SK-N-SH (cell line): ENCODE results near the gene DLK2. TPM values are rescaled to one million over a fixed set of nuclear protein-coding genes. Genes with fewer than 3 reads are reported as not detected.
"Not testable (repeated sequence)": the region's sequence is repeated elsewhere in the genome, so short reads cannot be mapped to it uniquely, and the experiment has no call there.

Experiments used
- CTCF ChIA-PET: fragments of 300-600, 350-600 bp; formaldehyde crosslinking; extraction: SDS; loops from one replicate; lab custom pipeline; 2021; lab: Yijun Ruan, JAX
- POLR2A ChIA-PET: fragments of 350-600 bp; sonication (Branson Sonifier 250); formaldehyde crosslinking; extraction: SDS; loops from one replicate; lab custom pipeline; 2020; ENCODE audit warnings: antibody characterized with exemption, inconsistent platforms; lab: Yijun Ruan, JAX
- DNase-seq: peaks from one replicate; pipeline ENCODE4 v3.0.0; 2012
- H2AFZ ChIP-seq: fragments of 200-600 bp; sonication (generic); 2 replicates; pipeline ENCODE4 v1.8.1; 2016; ENCODE audit warnings: antibody characterized with exemption, mild to moderate bottlenecking, low read depth
- H3F3A ChIP-seq: fragments of 200-600 bp; sonication (generic); replicated peaks from 2 replicates; pipeline ENCODE3; 2016; ENCODE audit warnings: antibody characterized with exemption, mild to moderate bottlenecking; ENCODE audit not compliant: insufficient read depth
- H3K27ac ChIP-seq, 2 experiments: fragments of 200-500 bp in 1 of 2; fragments of 200-600 bp in 1 of 2; sonication (Bioruptor generic) in 1 of 2; sonication (generic), shearing (Covaris generic) in 1 of 2; 2 replicates each; pipeline versions ENCODE4 v1.5.1 to v1.6.1; 2014 to 2016; ENCODE audit warnings: low read depth in 2 of 2, inconsistent platforms in 1 of 2, low read length in 1 of 2, mild to moderate bottlenecking in 1 of 2, mixed read lengths in 1 of 2
- H3K27me3 ChIP-seq: fragments of 200-600 bp; sonication (generic), shearing (Covaris generic); 2 replicates; pipeline ENCODE4 v1.6.1; 2016; ENCODE audit warnings: mixed run types; ENCODE audit not compliant: insufficient read depth
- H3K36me3 ChIP-seq, 2 experiments: fragments of 200-500 bp in 1 of 2; fragments of 200-600 bp in 1 of 2; sonication (Bioruptor generic) in 1 of 2; sonication (generic) in 1 of 2; replicated peaks in 1 of 2; 2 replicates each; pipeline versions ENCODE3 to v1.5.1; 2014 to 2016; ENCODE audit warnings: low read length in 1 of 2, mild to moderate bottlenecking in 1 of 2; ENCODE audit not compliant: insufficient read depth in 2 of 2, control insufficient read depth in 1 of 2
- H3K4me1 ChIP-seq, 2 experiments: fragments of 200-500 bp in 1 of 2; fragments of 200-600 bp in 1 of 2; sonication (Bioruptor generic) in 1 of 2; sonication (generic), shearing (Covaris generic) in 1 of 2; 2 replicates each; pipeline versions ENCODE4 v1.5.1 to v1.6.1; 2014 to 2016; ENCODE audit warnings: low read depth in 1 of 2, low read length in 1 of 2, mixed run types in 1 of 2; ENCODE audit not compliant: insufficient read depth in 2 of 2, control insufficient read depth in 1 of 2
- H3K4me2 ChIP-seq: fragments of 200-600 bp; sonication (generic), shearing (Covaris generic); 2 replicates; pipeline ENCODE4 v1.6.1; 2017; ENCODE audit warnings: mixed run types
- H3K4me3 ChIP-seq, 2 experiments: fragments of 200-500 bp in 1 of 2; fragments of 200-600 bp in 1 of 2; sonication (Bioruptor generic) in 1 of 2; sonication (generic), shearing (Covaris generic) in 1 of 2; 2 replicates each; pipeline versions ENCODE4 v1.5.1 to v1.8.1; 2014 to 2016; ENCODE audit warnings: low read depth in 2 of 2, inconsistent platforms in 1 of 2, low read length in 1 of 2, mild to moderate bottlenecking in 1 of 2, mixed read lengths in 1 of 2, moderate library complexity in 1 of 2
- H3K79me2 ChIP-seq: fragments of 200-600 bp; sonication (generic); 2 replicates; pipeline ENCODE4 v1.8.1; 2017; ENCODE audit warnings: mild to moderate bottlenecking; ENCODE audit not compliant: insufficient read depth
- H3K9ac ChIP-seq: fragments of 200-600 bp; sonication (generic); 2 replicates; pipeline ENCODE4 v1.6.1; 2017; ENCODE audit warnings: mixed run types
- H3K9me2 ChIP-seq: fragments of 200-600 bp; sonication (generic); 2 replicates; pipeline ENCODE4 v1.6.1; 2017; ENCODE audit warnings: mixed run types
- H3K9me3 ChIP-seq: fragments of 200-600 bp; sonication (generic); 2 replicates; pipeline ENCODE4 v1.6.1; 2017; ENCODE audit warnings: mixed run types, mild to moderate bottlenecking, moderate library complexity
- H4K20me1 ChIP-seq: fragments of 200-600 bp; sonication (generic); 2 replicates; pipeline ENCODE4 v1.6.1; 2017; ENCODE audit warnings: mild to moderate bottlenecking, mixed run types; ENCODE audit not compliant: insufficient read depth
- EZH2phosphoT487 ChIP-seq: fragments of 200-600 bp; sonication (generic); IDR thresholded peaks from 2 replicates; pipeline ENCODE4 v1.6.1; 2017; ENCODE audit warnings: low read depth, mixed run types, mild to moderate bottlenecking, antibody characterized with exemption, moderate library complexity, borderline replicate concordance
- FOXJ3 ChIP-seq: sonication (generic); formaldehyde crosslinking; IDR thresholded peaks from 2 replicates; pipeline ENCODE4 v1.5.1; 2020; ENCODE audit warnings: mild to moderate bottlenecking, missing genetic modification reagents
- GATA2 ChIP-seq: sonication (generic); formaldehyde crosslinking; IDR thresholded peaks from 2 replicates; pipeline ENCODE4 v1.5.0; 2020; ENCODE audit warnings: mild to moderate bottlenecking, missing genetic modification reagents
- MXI1 ChIP-seq: IDR thresholded peaks from 2 replicates; pipeline ENCODE4 v1.6.1; 2012; ENCODE audit warnings: mild to moderate bottlenecking, low read depth, low read length, improper control_type of control experiment
- RCOR1 ChIP-seq: fragments of 150-350 bp; IDR thresholded peaks from 2 replicates; pipeline ENCODE4 v1.6.1; 2017; ENCODE audit warnings: antibody characterized with exemption, low read length
- RFX5 ChIP-seq: IDR thresholded peaks from 2 replicates; pipeline ENCODE4 v1.6.1; 2012; ENCODE audit warnings: mild to moderate bottlenecking, improper control_type of control experiment, low read length
- RXRA ChIP-seq: IDR thresholded peaks from 2 replicates; pipeline ENCODE4 v1.4.0; 2012; ENCODE audit warnings: low read depth, mild to moderate bottlenecking, borderline replicate concordance
- WGBS: methylation state at CpG from one replicate; pipeline ENCODE4 v1.1.6; 2017; ENCODE audit warnings: low lambda C conversion rate; 5-methylcytosine and 5-hydroxymethylcytosine counted together
- polyA plus RNA-seq, 3 experiments: library from polyadenylated mRNA; depleted of rRNA; stranded (reverse); fragments of >200 nt; gene quantifications; 2 replicates each; pipeline ENCODE4 v1.2.3, GENCODE V29; 2012
- TF ChIP-seq, protein P1 (sequence below): IDR thresholded peaks from 2 replicates; pipeline ENCODE4; 2012
- TF ChIP-seq, protein P2 (sequence below): fragments of 200-600 bp; sonication (generic); IDR thresholded peaks from 2 replicates; pipeline ENCODE4 v1.6.1; 2017; ENCODE audit warnings: antibody characterized with exemption, mild to moderate bottlenecking, moderate library complexity
- TF ChIP-seq, protein P3 (sequence below): IDR thresholded peaks from 2 replicates; pipeline ENCODE4 v1.4.0; 2012; ENCODE audit warnings: low read depth
- TF ChIP-seq, protein P4 (sequence below): IDR thresholded peaks from 2 replicates; pipeline ENCODE4 v1.4.0; 2012; ENCODE audit warnings: low read depth, borderline replicate concordance

The DLK2 gene
- polyA plus RNA-seq, 1 of the 3 experiments (the other 2 are of a cell fraction), result 3.9 TPM

DNA sequence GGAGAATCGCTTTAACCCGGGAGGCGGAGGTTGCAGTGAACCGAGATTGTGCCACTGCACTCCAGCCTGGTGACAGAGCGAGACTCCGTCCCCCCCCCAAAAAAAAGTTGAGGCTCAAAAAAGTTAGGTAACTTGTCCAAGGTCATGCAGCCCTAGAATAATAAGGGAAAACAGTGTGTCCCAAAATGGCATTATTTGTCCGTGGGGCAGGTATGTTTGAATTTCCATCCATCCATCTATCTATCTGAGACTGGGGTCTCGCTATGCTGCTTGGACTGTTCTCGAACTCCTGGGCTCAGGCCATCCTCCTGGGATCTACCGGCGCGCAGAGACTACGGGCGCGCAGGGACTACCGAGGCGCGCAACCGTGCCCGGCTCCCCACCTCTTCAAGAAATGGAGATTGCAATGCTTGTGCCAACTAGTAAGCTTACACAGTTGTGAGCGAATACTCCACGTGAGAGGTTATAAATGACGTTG lies 28.4 kb downstream of the DLK2 start:
- H3K9me3 ChIP-seq, result no peaks in the 10 kb centered on the region
- H2AFZ ChIP-seq, result peak overlapping the region; percentile 100
- H3K36me3 ChIP-seq, result peaks cover 3 to 7% of the 10 kb centered on the region in 2 experiments
- ChIA-PET CTCF (interaction anchor here (0.8 to 1.2 kb wide), 2 partner anchors 36 to 68 kb away, joined by 3 read pairs; no protein-coding TSS in a partner anchor), POLR2A (interaction anchor here (0.5 to 2.5 kb wide), 8 partner anchors 10 to 63 kb away, joined by 3 to 10 read pairs (median 4); partner anchors contain the start of gene ZNF318)
- H3K9ac ChIP-seq, result peak overlapping the region; percentile 82
- peak overlapping the region; percentile 84 to 94 for H3K27ac ChIP-seq
- 84% methylated on average over 23 of the region's 23 CpGs for WGBS
- peak overlapping the region; percentile 83 to 88; a peak in 3 of 4 replicates for H3K4me3 ChIP-seq
- peaks cover 3 to 12% of the 10 kb centered on the region in 2 experiments; a peak in 3 of 4 replicates for H3K4me1 ChIP-seq
- TF ChIP-seq EZH2phosphoT487 (no peak), RFX5 (no peak), FOXJ3 (CRISPR knock-in tag) (no peak), GATA2 (CRISPR knock-in tag) (no peak), RXRA (no peak), RCOR1 (no peak), MXI1 (no peak)
- TF ChIP-seq, protein P1, sequence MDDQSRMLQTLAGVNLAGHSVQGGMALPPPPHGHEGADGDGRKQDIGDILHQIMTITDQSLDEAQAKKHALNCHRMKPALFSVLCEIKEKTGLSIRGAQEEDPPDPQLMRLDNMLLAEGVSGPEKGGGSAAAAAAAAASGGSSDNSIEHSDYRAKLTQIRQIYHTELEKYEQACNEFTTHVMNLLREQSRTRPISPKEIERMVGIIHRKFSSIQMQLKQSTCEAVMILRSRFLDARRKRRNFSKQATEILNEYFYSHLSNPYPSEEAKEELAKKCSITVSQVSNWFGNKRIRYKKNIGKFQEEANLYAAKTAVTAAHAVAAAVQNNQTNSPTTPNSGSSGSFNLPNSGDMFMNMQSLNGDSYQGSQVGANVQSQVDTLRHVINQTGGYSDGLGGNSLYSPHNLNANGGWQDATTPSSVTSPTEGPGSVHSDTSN, result no peak
- TF ChIP-seq, protein P2, sequence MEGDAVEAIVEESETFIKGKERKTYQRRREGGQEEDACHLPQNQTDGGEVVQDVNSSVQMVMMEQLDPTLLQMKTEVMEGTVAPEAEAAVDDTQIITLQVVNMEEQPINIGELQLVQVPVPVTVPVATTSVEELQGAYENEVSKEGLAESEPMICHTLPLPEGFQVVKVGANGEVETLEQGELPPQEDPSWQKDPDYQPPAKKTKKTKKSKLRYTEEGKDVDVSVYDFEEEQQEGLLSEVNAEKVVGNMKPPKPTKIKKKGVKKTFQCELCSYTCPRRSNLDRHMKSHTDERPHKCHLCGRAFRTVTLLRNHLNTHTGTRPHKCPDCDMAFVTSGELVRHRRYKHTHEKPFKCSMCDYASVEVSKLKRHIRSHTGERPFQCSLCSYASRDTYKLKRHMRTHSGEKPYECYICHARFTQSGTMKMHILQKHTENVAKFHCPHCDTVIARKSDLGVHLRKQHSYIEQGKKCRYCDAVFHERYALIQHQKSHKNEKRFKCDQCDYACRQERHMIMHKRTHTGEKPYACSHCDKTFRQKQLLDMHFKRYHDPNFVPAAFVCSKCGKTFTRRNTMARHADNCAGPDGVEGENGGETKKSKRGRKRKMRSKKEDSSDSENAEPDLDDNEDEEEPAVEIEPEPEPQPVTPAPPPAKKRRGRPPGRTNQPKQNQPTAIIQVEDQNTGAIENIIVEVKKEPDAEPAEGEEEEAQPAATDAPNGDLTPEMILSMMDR, result no peak
- TF ChIP-seq, protein P3, sequence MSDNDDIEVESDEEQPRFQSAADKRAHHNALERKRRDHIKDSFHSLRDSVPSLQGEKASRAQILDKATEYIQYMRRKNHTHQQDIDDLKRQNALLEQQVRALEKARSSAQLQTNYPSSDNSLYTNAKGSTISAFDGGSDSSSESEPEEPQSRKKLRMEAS, result no peak
- TF ChIP-seq, protein P4, sequence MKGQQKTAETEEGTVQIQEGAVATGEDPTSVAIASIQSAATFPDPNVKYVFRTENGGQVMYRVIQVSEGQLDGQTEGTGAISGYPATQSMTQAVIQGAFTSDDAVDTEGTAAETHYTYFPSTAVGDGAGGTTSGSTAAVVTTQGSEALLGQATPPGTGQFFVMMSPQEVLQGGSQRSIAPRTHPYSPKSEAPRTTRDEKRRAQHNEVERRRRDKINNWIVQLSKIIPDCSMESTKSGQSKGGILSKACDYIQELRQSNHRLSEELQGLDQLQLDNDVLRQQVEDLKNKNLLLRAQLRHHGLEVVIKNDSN, result no peak
- no peaks in the 10 kb centered on the region for H3K9me2 ChIP-seq
- no peaks in the 10 kb centered on the region for H3K27me3 ChIP-seq
- H3K4me2 ChIP-seq, result peak overlapping the region; percentile 85
- no peak for DNase-seq
- H3F3A ChIP-seq, result peaks cover 3% of the 10 kb centered on the region
- H3K79me2 ChIP-seq, result peaks cover 35% of the 10 kb centered on the region
- no peaks in the 10 kb centered on the region for H4K20me1 ChIP-seq

DNA sequence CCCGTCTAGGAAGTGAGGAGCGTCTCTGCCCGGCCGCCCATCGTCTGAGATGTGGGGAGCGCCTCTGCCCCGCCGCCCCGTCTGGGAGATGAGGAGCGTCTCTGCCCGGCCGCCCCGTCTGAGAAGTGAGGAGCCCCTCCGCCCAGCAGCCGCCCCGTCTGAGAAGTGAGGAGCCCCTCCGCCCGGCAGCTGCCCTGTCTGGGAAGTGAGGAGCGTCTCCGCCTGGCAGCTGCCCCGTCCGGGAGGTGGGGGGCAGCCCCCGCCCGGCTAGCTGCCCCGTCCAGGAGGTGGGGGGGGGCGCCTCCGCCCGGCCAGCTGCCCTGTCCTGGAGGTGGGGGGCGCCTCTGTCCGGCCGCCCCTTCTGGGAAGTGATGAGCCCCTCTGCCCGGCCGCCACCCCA lies 30.3 kb downstream of the DLK2 start:
- H2AFZ ChIP-seq, H3K4me2 ChIP-seq, H3F3A ChIP-seq, H3K4me3 ChIP-seq, H3K9me3 ChIP-seq, H3K27me3 ChIP-seq, H3K27ac ChIP-seq, H4K20me1 ChIP-seq, CTCF ChIA-PET, H3K9ac ChIP-seq, DNase-seq, POLR2A ChIA-PET, H3K36me3 ChIP-seq, H3K9me2 ChIP-seq: not testable (repeated sequence)
- H3K79me2 ChIP-seq, result peaks cover 22% of the 10 kb centered on the region
- H3K4me1 ChIP-seq, result peaks cover 3 to 12% of the 10 kb centered on the region in 2 experiments; a peak in 3 of 4 replicates
- 98% methylated on average over 8 of the region's 33 CpGs for WGBS
